GM12878 (cell line): Measurements from ENCODE around the gene HOTAIR.

Experiments
- CTCF ChIP-seq, 3 experiments: IDR thresholded peaks in 2 of 3; conservative IDR thresholded peaks in 1 of 3; 2 replicates each; pipeline ENCODE4 v1.5.1; 2011; ENCODE audit warnings: low read depth in 3 of 3, low read length in 3 of 3, mild to moderate bottlenecking in 3 of 3, control low read depth in 2 of 3, moderate library complexity in 2 of 3, inconsistent platforms in 1 of 3, mixed read lengths in 1 of 3; ENCODE audit not compliant: control insufficient read depth in 2 of 3, insufficient read depth in 1 of 3; ENCODE audit errors: extremely low read depth in 1 of 3
- EP300 ChIP-seq, 2 experiments: fragments of 150-350 bp in 1 of 2; IDR thresholded peaks; 2 replicates each; pipeline ENCODE4 v1.6.1; 2011 to 2012; ENCODE audit warnings: low read depth in 2 of 2, low read length in 2 of 2, borderline replicate concordance in 1 of 2, improper control_type of control experiment in 1 of 2, inconsistent platforms in 1 of 2; ENCODE audit not compliant: control insufficient read depth in 1 of 2
- GABPA ChIP-seq: IDR thresholded peaks from 2 replicates; pipeline ENCODE4 v1.6.1; 2014; ENCODE audit warnings: antibody characterized with exemption, low read depth, mild to moderate bottlenecking, inconsistent platforms
- KDM1A ChIP-seq: fragments of 200-600 bp; sonication (generic); IDR thresholded peaks from 2 replicates; pipeline ENCODE4 v1.6.1; 2016; ENCODE audit warnings: borderline replicate concordance
- MXI1 ChIP-seq: fragments of 150-350 bp; IDR thresholded peaks from 2 replicates; pipeline ENCODE4 v1.6.1; 2011; ENCODE audit warnings: low read depth, mild to moderate bottlenecking, inconsistent platforms, low read length, improper control_type of control experiment
- MYC ChIP-seq: IDR thresholded peaks from 2 replicates; pipeline ENCODE4 v1.6.1; 2011; ENCODE audit warnings: mild to moderate bottlenecking, low read length, moderate library complexity, inconsistent platforms; ENCODE audit not compliant: insufficient read depth, insufficient replicate concordance, insufficient read length, severe bottlenecking
- NRF1 ChIP-seq: conservative IDR thresholded peaks from 2 replicates; pipeline ENCODE4 v1.6.1; 2011; ENCODE audit warnings: mild to moderate bottlenecking, low read depth, low read length, improper control_type of control experiment
- POLR2A ChIP-seq: IDR thresholded peaks from 2 replicates; pipeline ENCODE4 v1.6.1; 2011; ENCODE audit warnings: low read depth, mild to moderate bottlenecking, low read length
- RAD21 ChIP-seq: IDR thresholded peaks from 2 replicates; pipeline ENCODE4 v1.6.1; 2011; ENCODE audit warnings: mild to moderate bottlenecking, low read depth, low read length, moderate library complexity; ENCODE audit not compliant: insufficient read depth
- RFX5 ChIP-seq: IDR thresholded peaks from 2 replicates; pipeline ENCODE4 v1.6.1; 2011; ENCODE audit warnings: low read depth, low read length, improper control_type of control experiment
- SPI1 ChIP-seq: IDR thresholded peaks from 2 replicates; pipeline ENCODE4 v1.6.1; 2011; ENCODE audit warnings: low read depth, mild to moderate bottlenecking, low read length, moderate library complexity, borderline replicate concordance; ENCODE audit not compliant: insufficient read depth

DNA sequence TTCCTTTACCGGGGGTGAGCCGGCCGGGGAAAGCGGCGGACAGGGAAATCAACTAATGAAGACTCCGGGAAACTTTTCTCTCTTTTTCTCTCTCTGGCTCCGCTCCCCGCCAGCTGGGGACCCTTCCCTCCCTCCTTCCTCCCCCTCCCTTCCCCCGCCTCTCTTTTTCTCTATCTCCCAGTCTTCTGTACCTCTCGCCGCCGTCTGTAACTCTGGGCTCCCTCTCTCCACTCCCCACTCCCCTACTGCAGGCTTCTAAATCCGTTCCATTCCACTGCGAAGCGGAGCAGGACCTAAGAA is 8.7 kb downstream of the HOTAIR start:
- TF ChIP-seq CTCF (IDR thresholded peaks at IDR 0.05 in 2 of 3, conservative IDR thresholded peaks at IDR 0.05 in 1 of 3; ENCODE audit: control insufficient read depth in 2 of 3, extremely low read depth in 1 of 3, insufficient read depth in 1 of 3, low read depth in 3 of 3, low read length in 3 of 3), result no peak
- TF ChIP-seq POLR2A, result no peak
- TF ChIP-seq KDM1A, result no peak
- no peak for TF ChIP-seq RAD21
- TF ChIP-seq GABPA, result no peak
- no peak for TF ChIP-seq SPI1
- no peak for TF ChIP-seq MYC
- no peak for TF ChIP-seq EP300 (IDR thresholded peaks at IDR 0.05; ENCODE audit: borderline replicate concordance in 1 of 2, control insufficient read depth in 1 of 2, low read depth in 2 of 2, low read length in 2 of 2)
- TF ChIP-seq NRF1, result no peak
- TF ChIP-seq RFX5, result no peak
- TF ChIP-seq MXI1, result no peak
